Liver (tissue), 9 donors: Measurements from ENCODE around the gene DNAAF3. TPM values are rescaled to one million over a fixed set of nuclear protein-coding genes. Genes with fewer than 3 reads are reported as not detected.

Experiments used
- DNase-seq: peaks from one replicate; pipeline ENCODE4 v3.0.0-alpha.2; 2017; ENCODE audit warnings: low spot score
- H3K27ac ChIP-seq, 2 donors: one replicate each; pipeline ENCODE4 v1.7.0; 2013; ENCODE audit warnings: inconsistent platforms in 2 of 2, low read length in 2 of 2, control low read depth in 1 of 2, low read depth in 1 of 2, mild to moderate bottlenecking in 1 of 2
- H3K27me3 ChIP-seq, 4 donors: one replicate each; pipeline versions ENCODE4 v1.6.1 to v1.7.0; 2013; ENCODE audit warnings: low read length in 3 of 4, inconsistent platforms in 1 of 4, mild to moderate bottlenecking in 1 of 4, moderate library complexity in 1 of 4; ENCODE audit not compliant: control insufficient read depth in 4 of 4, insufficient read depth in 4 of 4
- H3K36me3 ChIP-seq, 4 donors: one replicate each; pipeline versions ENCODE4 v1.6.1 to v1.7.0; 2013; ENCODE audit warnings: low read length in 3 of 4, mild to moderate bottlenecking in 3 of 4, low read depth in 1 of 4, moderate library complexity in 1 of 4; ENCODE audit not compliant: control insufficient read depth in 4 of 4, insufficient read depth in 3 of 4
- H3K4me1 ChIP-seq, 4 donors: one replicate each; pipeline versions ENCODE4 v1.6.1 to v1.7.0; 2013; ENCODE audit warnings: low read length in 3 of 4, mild to moderate bottlenecking in 3 of 4, moderate library complexity in 1 of 4; ENCODE audit not compliant: control insufficient read depth in 4 of 4, insufficient read depth in 4 of 4
- H3K4me3 ChIP-seq, 3 donors: one replicate each; pipeline versions ENCODE4 v1.6.1 to v1.7.0; 2013; ENCODE audit warnings: low read length in 3 of 3, control low read depth in 1 of 3, low read depth in 1 of 3, mild to moderate bottlenecking in 1 of 3
- H3K9ac ChIP-seq, 2 donors: one replicate each; pipeline ENCODE4 v1.7.0; 2013; ENCODE audit warnings: low read length in 2 of 2, mild to moderate bottlenecking in 2 of 2, moderate library complexity in 2 of 2, control low read depth in 1 of 2, low read depth in 1 of 2
- H3K9me3 ChIP-seq, 4 donors: one replicate each; pipeline versions ENCODE4 v1.6.1 to v1.7.0; 2013; ENCODE audit warnings: low read length in 3 of 4; ENCODE audit not compliant: control insufficient read depth in 4 of 4
- CTCF ChIP-seq: fragments of 150-350 bp; IDR thresholded peaks from 2 replicates; pipeline ENCODE4 v1.5.1; 2017; ENCODE audit warnings: improper control_type of control experiment, low read depth, low read length; ENCODE audit not compliant: missing input control
- FOXA1 ChIP-seq: IDR thresholded peaks from 2 replicates; pipeline ENCODE4 v1.6.1; 2016; ENCODE audit warnings: antibody characterized with exemption
- FOXA2 ChIP-seq: IDR thresholded peaks from 2 replicates; pipeline ENCODE4 v1.6.1; 2016; ENCODE audit warnings: antibody characterized with exemption
- GABPA ChIP-seq, 2 donors: IDR thresholded peaks in 1 of 2; conservative IDR thresholded peaks in 1 of 2; 2 replicates each; pipeline ENCODE4 v1.6.1; 2016; ENCODE audit warnings: antibody characterized with exemption in 2 of 2, mild to moderate bottlenecking in 1 of 2, moderate library complexity in 1 of 2
- HNF4G ChIP-seq: IDR thresholded peaks from 2 replicates; pipeline ENCODE4 v1.6.1; 2016; ENCODE audit warnings: antibody characterized with exemption
- JUND ChIP-seq, 2 donors: IDR thresholded peaks; 2 replicates each; pipeline ENCODE4 v1.6.1; 2016; ENCODE audit warnings: antibody characterized with exemption in 2 of 2
- RAD21 ChIP-seq, 2 donors: IDR thresholded peaks; 2 replicates each; pipeline ENCODE4 v1.6.1; 2016; ENCODE audit warnings: antibody characterized with exemption in 2 of 2, mild to moderate bottlenecking in 2 of 2
- REST ChIP-seq: IDR thresholded peaks from 2 replicates; pipeline ENCODE4 v1.6.1; 2016; ENCODE audit warnings: antibody characterized with exemption, mild to moderate bottlenecking
- RXRA ChIP-seq, 2 donors: IDR thresholded peaks; 2 replicates each; pipeline ENCODE4 v1.6.1; 2017 to 2018; ENCODE audit warnings: antibody characterized with exemption in 2 of 2, mild to moderate bottlenecking in 1 of 2
- SP1 ChIP-seq: IDR thresholded peaks from 2 replicates; pipeline ENCODE4 v1.6.1; 2018; ENCODE audit warnings: antibody characterized with exemption, mild to moderate bottlenecking
- TAF1 ChIP-seq: conservative IDR thresholded peaks from 2 replicates; pipeline ENCODE4 v1.6.1; 2016; ENCODE audit warnings: antibody characterized with exemption, mild to moderate bottlenecking
- WGBS: extraction: QIAGEN DNeasy Blood & Tissue Kit; methylation state at CpG from one replicate; pipeline ENCODE4 v1.1.7; 2013; 5-methylcytosine and 5-hydroxymethylcytosine counted together
- polyA plus RNA-seq, 2 donors: library from polyadenylated mRNA; stranded (reverse) in 1 of 2; unstranded in 1 of 2; fragments of 200-250 nt in 1 of 2; fragments of >200 nt in 1 of 2; fragmentation: Nextera tagmentation in 1 of 2; extraction: Ambion mirVana in 1 of 2; gene quantifications; one replicate each; pipeline versions ENCODE4 v1.2.1 to v1.2.3, GENCODE V29; 2013 to 2015
- total RNA-seq, 2 donors: library from RNA; depleted of rRNA; stranded (reverse); fragments of >200 nt; gene quantifications; one replicate each; pipeline ENCODE4 v1.2.3, GENCODE V29; 2014
- donor health status: healthy.
- donor health status: healthy.
- donor health status: healthy.
- donor health status: healthy.
- donor health status: healthy.

The DNAAF3 gene
- total and polyA plus RNA-seq, 4 donors: 0.18 to 0.64 (median 0.37) TPM

- Histone ChIP-seq H3K27ac (no peak overlapping the region), H3K36me3 (no peaks in the 10 kb centered on the region), H3K9me3 (no peaks in the 10 kb centered on the region), H3K9ac (no peak overlapping the region), H3K4me3 (peak overlapping the region in 1 of 3 donors; percentile 22), H3K27me3 (peaks cover 3 to 15% (median 10%) of the 10 kb centered on the region in 4 donors), H3K4me1 (peaks cover 0 to 2% (median under 1%) of the 10 kb centered on the region in 4 donors)
- DNase-seq: peak; percentile 64
- 2% methylated on average over 37 of the region's 37 CpGs for WGBS
- TF ChIP-seq TAF1 (no peak), FOXA1 (no peak), REST (no peak)
Observed at GRCh38 chr19:55173714-55174409, 7.4 kb upstream of the DNAAF3 start.

- TF ChIP-seq FOXA2: no peak
- TF ChIP-seq GABPA (IDR thresholded peaks at IDR 0.05 in 1 of 2, conservative IDR thresholded peaks at IDR 0.05 in 1 of 2): no peak
- TF ChIP-seq HNF4G: no peak
- no peak for TF ChIP-seq SP1
- TF ChIP-seq REST: no peak
- Histone ChIP-seq H3K4me3 (peak overlapping the region in 1 of 3 donors; percentile 22), H3K9me3 (no peaks in the 10 kb centered on the region), H3K4me1 (no peaks in the 10 kb centered on the region), H3K27ac (no peak overlapping the region), H3K27me3 (peaks cover 3 to 15% (median 10%) of the 10 kb centered on the region in 4 donors), H3K9ac (no peak overlapping the region), H3K36me3 (no peaks in the 10 kb centered on the region)
- WGBS: 4% methylated on average over 32 of the region's 32 CpGs
- no peak for DNase-seq
Observed at GRCh38 chr19:55173186-55173713, 6.8 kb upstream of the DNAAF3 start.

GRCh38 chr19:55172741-55173140 lies 6.3 kb upstream of the DNAAF3 start:
- Histone ChIP-seq H3K36me3 (no peaks in the 10 kb centered on the region), H3K9me3 (no peaks in the 10 kb centered on the region), H3K4me1 (no peaks in the 10 kb centered on the region), H3K27me3 (peaks cover 3 to 11% (median 10%) of the 10 kb centered on the region in 4 donors), H3K9ac (no peak overlapping the region), H3K4me3 (no peak overlapping the region), H3K27ac (no peak overlapping the region)
- DNase-seq: no peak
- WGBS: 20% methylated on average over 12 of the region's 12 CpGs
- TF ChIP-seq RXRA (IDR thresholded peaks at IDR 0.05) (no peak), REST (no peak), FOXA2 (no peak), RAD21 (IDR thresholded peaks at IDR 0.05) (no peak), JUND (IDR thresholded peaks at IDR 0.05) (no peak), CTCF (no peak)
